CD14-positive monocyte (primary cell): Measurements from ENCODE around the gene CEP120. TPM values are rescaled to one million over a fixed set of nuclear protein-coding genes. Genes with fewer than 3 reads are reported as not detected.

Source experiments
- DNase-seq, 3 donors: peaks; one replicate each; pipeline ENCODE4 v3.0.0-alpha.2; 2011 to 2022
- H2AFZ ChIP-seq: 2 replicates; pipeline ENCODE4 v1.6.0; 2012; ENCODE audit warnings: mild to moderate bottlenecking, low read depth, low read length, inconsistent platforms; ENCODE audit not compliant: insufficient read depth, poor library complexity, severe bottlenecking
- H3K27ac ChIP-seq, 2 donors: 1 replicate in 1 of 2; 2 replicates in 1 of 2; pipeline ENCODE4 v1.5.1; 2012 to 2013; ENCODE audit warnings: low read length in 2 of 2, control low read depth in 1 of 2, inconsistent platforms in 1 of 2, low read depth in 1 of 2, mild to moderate bottlenecking in 1 of 2
- H3K27me3 ChIP-seq, 2 donors: one replicate each; pipeline versions ENCODE4 v1.6.0 to v1.6.1; 2011 to 2013; ENCODE audit warnings: low read length in 2 of 2; ENCODE audit not compliant: control insufficient read depth in 2 of 2, insufficient read depth in 2 of 2
- H3K36me3 ChIP-seq, 2 donors: replicated peaks in 1 of 2; 1 replicate in 1 of 2; 2 replicates in 1 of 2; pipeline versions ENCODE4 v1.5.1 to v1.6.1; 2012 to 2013; ENCODE audit warnings: low read length in 2 of 2, control low read depth in 1 of 2, inconsistent platforms in 1 of 2, mild to moderate bottlenecking in 1 of 2; ENCODE audit not compliant: insufficient read depth in 2 of 2, control insufficient read depth in 1 of 2
- H3K4me1 ChIP-seq, 2 donors: 1 replicate in 1 of 2; 2 replicates in 1 of 2; pipeline versions ENCODE4 v1.5.1 to v1.6.1; 2012 to 2013; ENCODE audit warnings: low read length in 2 of 2, control low read depth in 1 of 2, inconsistent platforms in 1 of 2, mild to moderate bottlenecking in 1 of 2, moderate library complexity in 1 of 2; ENCODE audit not compliant: insufficient read depth in 2 of 2, control insufficient read depth in 1 of 2
- H3K4me2 ChIP-seq: replicated peaks from 2 replicates; pipeline ENCODE3; 2012; ENCODE audit warnings: low read length, moderate library complexity, mild to moderate bottlenecking; ENCODE audit not compliant: poor library complexity, severe bottlenecking; ENCODE audit errors: extremely low read depth
- H3K4me3 ChIP-seq, 3 experiments: fragments of 200-600 bp in 1 of 3; sonication (generic) in 1 of 3; replicated peaks in 1 of 3; 1 replicate in 2 of 3; 2 replicates in 1 of 3; pipeline ENCODE4 v1.5.1; 2011 to 2013; ENCODE audit warnings: low read length in 3 of 3, mild to moderate bottlenecking in 3 of 3, control low read depth in 2 of 3, low read depth in 2 of 3, inconsistent platforms in 1 of 3, moderate library complexity in 1 of 3
- H3K79me2 ChIP-seq: 2 replicates; pipeline ENCODE4 v1.6.0; 2012; ENCODE audit warnings: mild to moderate bottlenecking, control low read depth, inconsistent platforms, low read length, moderate library complexity; ENCODE audit not compliant: insufficient read depth
- H3K9ac ChIP-seq: 2 replicates; pipeline ENCODE4 v1.6.0; 2017; ENCODE audit warnings: low read length, mild to moderate bottlenecking; ENCODE audit not compliant: insufficient read depth, poor library complexity, severe bottlenecking
- H3K9me3 ChIP-seq, 2 donors: replicated peaks in 1 of 2; 1 replicate in 1 of 2; 2 replicates in 1 of 2; pipeline versions ENCODE4 v1.5.1 to v1.6.1; 2012 to 2013; ENCODE audit warnings: low read length in 2 of 2, control low read depth in 1 of 2; ENCODE audit not compliant: control insufficient read depth in 1 of 2, insufficient read depth in 1 of 2
- H4K20me1 ChIP-seq: 2 replicates; pipeline ENCODE4 v1.6.0; 2012; ENCODE audit warnings: mild to moderate bottlenecking, low read length, control low read depth, moderate library complexity; ENCODE audit not compliant: insufficient read depth
- H3K27ac Mint-ChIP-seq, 7 donors: one replicate each; pipeline ENCODE4 v1.8.0; 2020; ENCODE audit warnings: mild to moderate bottlenecking in 7 of 7, mixed read lengths in 7 of 7, moderate library complexity in 6 of 7, inconsistent platforms in 2 of 7
- H3K27me3 Mint-ChIP-seq, 3 donors: one replicate each; pipeline ENCODE4 v1.8.0; 2021 to 2022; ENCODE audit warnings: low read depth in 3 of 3, mild to moderate bottlenecking in 3 of 3, mixed read lengths in 3 of 3, moderate library complexity in 3 of 3, inconsistent platforms in 1 of 3
- H3K36me3 Mint-ChIP-seq, 2 donors: one replicate each; pipeline ENCODE4 v1.8.0; 2020; ENCODE audit warnings: mixed read lengths in 2 of 2, inconsistent platforms in 1 of 2, mild to moderate bottlenecking in 1 of 2
- H3K4me1 Mint-ChIP-seq: one replicate; pipeline ENCODE4 v1.8.0; 2020; ENCODE audit warnings: mild to moderate bottlenecking, mixed read lengths
- H3K4me3 Mint-ChIP-seq, 2 donors: one replicate each; pipeline ENCODE4 v1.8.0; 2020; ENCODE audit warnings: mild to moderate bottlenecking in 2 of 2, mixed read lengths in 2 of 2, moderate library complexity in 1 of 2
- H3K9me3 Mint-ChIP-seq, 7 donors: one replicate each; pipeline ENCODE4 v1.8.0; 2020 to 2022; ENCODE audit warnings: mixed read lengths in 7 of 7, mild to moderate bottlenecking in 6 of 7, moderate library complexity in 6 of 7, inconsistent platforms in 2 of 7
- CTCF ChIP-seq: fragments of 200-600 bp; IDR thresholded peaks from one replicate; pipeline ENCODE4 v1.8.0; 2022; ENCODE audit warnings: antibody characterized with exemption, mild to moderate bottlenecking
- WGBS: methylation state at CpG from one replicate; pipeline ENCODE4 v1.1.5; 2013; ENCODE audit warnings: missing lambda C conversion rate; ENCODE audit not compliant: insufficient coverage; 5-methylcytosine and 5-hydroxymethylcytosine counted together
- intact Hi-C, 2 donors: fragments of 100-400 bp; cut with micrococcal nuclease; formaldehyde crosslinking; loops; one replicate each; pipeline versions ENCODE4 v1.15.0 to v1.15.1; 2023
- polyA plus RNA-seq, 3 donors: library from polyadenylated mRNA; depleted of rRNA in 1 of 3; unstranded in 2 of 3; stranded (reverse) in 1 of 3; fragments of 300-500 nt in 2 of 3; fragments of >200 nt in 1 of 3; fragmentation: Illumina TruSeq in 2 of 3; gene quantifications; 1 replicate in 2 of 3; 2 replicates in 1 of 3; pipeline ENCODE4 v1.2.3, GENCODE V29; 2012 to 2021

CEP120 gene
- polyA plus RNA-seq, 3 donors: 6.4 to 7.2 (median 6.6) TPM

- no peak overlapping the region for H3K4me3 Mint-ChIP-seq
- no peaks in the 10 kb centered on the region for H3K79me2 ChIP-seq
- no peak overlapping the region for H3K27ac Mint-ChIP-seq
- H3K9me3 Mint-ChIP-seq: peaks cover 0 to 2% (median 0%) of the 10 kb centered on the region in 7 donors
- peak overlapping the region; percentile 7 for H3K4me2 ChIP-seq
- H3K4me1 ChIP-seq: peaks cover 26 to 34% of the 10 kb centered on the region in 2 donors
- DNase-seq: no peak
- H3K9ac ChIP-seq: no peak overlapping the region
- H3K9me3 ChIP-seq: no peaks in the 10 kb centered on the region
- H2AFZ ChIP-seq: no peak overlapping the region
- no peak overlapping the region for H3K4me3 ChIP-seq
- peaks cover 29% of the 10 kb centered on the region for H3K4me1 Mint-ChIP-seq
- no CpG with 5 or more reads among the region's 1 CpG for WGBS
- H3K36me3 ChIP-seq: no peaks in the 10 kb centered on the region
- no peak for TF ChIP-seq CTCF
- H3K27me3 Mint-ChIP-seq: no peaks in the 10 kb centered on the region
- intact Hi-C loops: no loop called here
- H3K27ac ChIP-seq: no peak overlapping the region
- no peaks in the 10 kb centered on the region for H3K27me3 ChIP-seq
- H3K36me3 Mint-ChIP-seq: no peaks in the 10 kb centered on the region
- H4K20me1 ChIP-seq: no peaks in the 10 kb centered on the region
These were observed 33.0 kb upstream of the CEP120 start for GRCh38 chr5:123456242-123456641.

GRCh38 chr5:123455640-123456039 lies 32.4 kb upstream of the CEP120 start:
- Mint-ChIP-seq H3K27ac (peak overlapping the region in 3 of 7 donors; percentile 60 to 68 (median 64)), H3K27me3 (no peaks in the 10 kb centered on the region), H3K4me3 (peak overlapping the region in 1 of 2 donors; percentile 59), H3K36me3 (no peaks in the 10 kb centered on the region), H3K9me3 (peaks cover 0 to 2% (median 0%) of the 10 kb centered on the region in 7 donors), H3K4me1 (peaks cover 29% of the 10 kb centered on the region)
- WGBS: 0% methylated on average over 1 of the region's 2 CpGs
- DNase-seq: peak; percentile 19 to 42 (median 37)
- H4K20me1 ChIP-seq: no peaks in the 10 kb centered on the region
- H3K27ac ChIP-seq: peak overlapping the region in 1 of 2 donors; percentile 9
- H3K4me1 ChIP-seq: peaks cover 26 to 34% of the 10 kb centered on the region in 2 donors
- no peaks in the 10 kb centered on the region for H3K27me3 ChIP-seq
- no peaks in the 10 kb centered on the region for H3K9me3 ChIP-seq
- TF ChIP-seq CTCF: peak; percentile 37
- no peaks in the 10 kb centered on the region for H3K79me2 ChIP-seq
- peak overlapping the region in 1 of 3 experiments; percentile 35 for H3K4me3 ChIP-seq
- H3K9ac ChIP-seq: no peak overlapping the region
- peak overlapping the region; percentile 7 for H3K4me2 ChIP-seq
- H3K36me3 ChIP-seq: no peaks in the 10 kb centered on the region
- intact Hi-C loops: no loop called here
- no peak overlapping the region for H2AFZ ChIP-seq
